HepG2 (cell line): Measurements from ENCODE around the gene XIST. TPM values are rescaled to one million over a fixed set of nuclear protein-coding genes. Genes with fewer than 3 reads are reported as not detected.
"Not testable (repeated sequence)": the region's sequence is repeated elsewhere in the genome, so short reads cannot be mapped to it uniquely, and the experiment has no call there.

Experiments
- ATAC-seq: fragments of 200-7000 bp; cut with Tn5 transposase; 3 replicates; pipeline ENCODE4 v1.9.1; 2020; ENCODE audit warnings: mild to moderate bottlenecking, moderate library complexity
- BruUV-seq: library from RNA; stranded (reverse); fragments of 400-500 nt; replicated peaks from 2 replicates; lab custom pipeline; 2021; lab: Mats Ljungman, UMichigan
- CTCF ChIA-PET: fragments of 300-600 bp; formaldehyde crosslinking; extraction: SDS; loops from one replicate; lab custom pipeline; 2021; ENCODE audit warnings: low total read pairs, inconsistent platforms, low intra/inter-chr PET ratio; lab: Yijun Ruan, JAX
- POLR2A ChIA-PET: fragments of 350-600 bp; sonication (Branson Sonifier 250); formaldehyde crosslinking; loops from one replicate; lab custom pipeline; 2020; ENCODE audit warnings: antibody characterized with exemption, inconsistent platforms; lab: Yijun Ruan, JAX
- DNase-seq: peaks from one replicate; pipeline ENCODE4 v3.0.0-alpha.2; 2015; ENCODE audit warnings: low spot score
- FAIRE-seq: peaks from 3 replicates; lab custom pipeline; 2011; peaks lifted over from hg19 to GRCh38; lab: Jason Lieb, UNC
- H2AFZ ChIP-seq: one replicate; pipeline ENCODE4 v1.6.1; 2011; ENCODE audit warnings: low read length, inconsistent platforms
- H3K27ac ChIP-seq: fragments of 300-600 bp; 3 replicates; pipeline ENCODE4 v1.8.0; 2011; ENCODE audit warnings: mixed run types, mild to moderate bottlenecking, mixed read lengths, low read length, inconsistent platforms; ENCODE audit not compliant: insufficient read depth; ENCODE audit errors: extremely low read length
- H3K27me3 ChIP-seq, 2 experiments: fragments of 200-600 bp in 1 of 2; 2 replicates in 1 of 2; 3 replicates in 1 of 2; pipeline versions ENCODE4 v1.6.0 to v1.8.0; 2011; ENCODE audit warnings: low read length in 2 of 2, mild to moderate bottlenecking in 2 of 2, moderate library complexity in 2 of 2, inconsistent platforms in 1 of 2; ENCODE audit not compliant: insufficient read depth in 2 of 2, control insufficient read depth in 1 of 2
- H3K36me3 ChIP-seq, 2 experiments: fragments of 200-600 bp in 1 of 2; replicated peaks in 1 of 2; 2 replicates in 1 of 2; 3 replicates in 1 of 2; pipeline versions ENCODE4 v1.5.1 to v1.8.0; 2011; ENCODE audit warnings: low read length in 2 of 2, inconsistent platforms in 1 of 2; ENCODE audit not compliant: insufficient read depth in 2 of 2, control insufficient read depth in 1 of 2
- H3K4me1 ChIP-seq: 2 replicates; pipeline ENCODE4 v1.5.1; 2012; ENCODE audit warnings: low read length, inconsistent platforms; ENCODE audit not compliant: insufficient read depth
- H3K4me2 ChIP-seq: 2 replicates; pipeline ENCODE4 v1.6.0; 2011; ENCODE audit warnings: low read depth, low read length, inconsistent platforms
- H3K4me3 ChIP-seq, 3 experiments: fragments of 200-600 bp in 1 of 3; sonication (generic), shearing (Covaris generic) in 1 of 3; replicated peaks in 1 of 3; 2 replicates each; pipeline ENCODE4 v1.5.1; 2011 to 2016; ENCODE audit warnings: low read length in 3 of 3, inconsistent platforms in 2 of 3, low read depth in 2 of 3, mild to moderate bottlenecking in 2 of 3, control low read depth in 1 of 3, mixed read lengths in 1 of 3; ENCODE audit not compliant: insufficient read depth in 1 of 3
- H3K79me2 ChIP-seq: one replicate; pipeline ENCODE4 v1.6.1; 2011; ENCODE audit warnings: low read length, inconsistent platforms; ENCODE audit not compliant: insufficient read depth
- H3K9ac ChIP-seq: 2 replicates; pipeline ENCODE4 v1.6.0; 2011; ENCODE audit warnings: mild to moderate bottlenecking, low read depth, low read length, inconsistent platforms; ENCODE audit not compliant: insufficient read depth
- H3K9me3 ChIP-seq: 2 replicates; pipeline ENCODE4 v1.5.1; 2012; ENCODE audit warnings: mild to moderate bottlenecking, low read length
- H4K20me1 ChIP-seq: 2 replicates; pipeline ENCODE4 v1.6.0; 2011; ENCODE audit warnings: inconsistent platforms, mild to moderate bottlenecking, low read length, moderate library complexity; ENCODE audit not compliant: insufficient read depth
- ATRX ChIP-seq: sonication (generic); formaldehyde crosslinking; IDR thresholded peaks from 2 replicates; pipeline ENCODE4 v1.4.0; 2020; ENCODE audit warnings: missing genetic modification reagents, borderline replicate concordance
- KDM5B ChIP-seq: sonication (generic); formaldehyde crosslinking; IDR thresholded peaks from 2 replicates; pipeline ENCODE4 v1.4.0; 2020; ENCODE audit warnings: missing genetic modification reagents, mild to moderate bottlenecking, borderline replicate concordance
- MXD4 ChIP-seq: IDR thresholded peaks from 2 replicates; pipeline ENCODE4 v1.6.1; 2016; ENCODE audit warnings: mild to moderate bottlenecking, missing biosample characterization, missing genetic modification reagents
- NKX3-1 ChIP-seq: sonication (generic); formaldehyde crosslinking; IDR thresholded peaks from 2 replicates; pipeline ENCODE4 v1.5.0; 2020; ENCODE audit warnings: missing genetic modification reagents
- TBP ChIP-seq: sonication (generic); formaldehyde crosslinking; IDR thresholded peaks from 2 replicates; pipeline ENCODE4 v1.5.0; 2020; ENCODE audit warnings: missing genetic modification reagents
- ZNF672 ChIP-seq: sonication (generic); formaldehyde crosslinking; IDR thresholded peaks from 2 replicates; pipeline ENCODE4 v1.8.1; 2022; ENCODE audit warnings: missing genetic modification reagents
- ZNF782 ChIP-seq: sonication (generic); formaldehyde crosslinking; IDR thresholded peaks from 2 replicates; pipeline ENCODE4 v1.4.0; 2020; ENCODE audit warnings: missing genetic modification reagents, mild to moderate bottlenecking, borderline replicate concordance
- ZNF790 ChIP-seq: sonication (generic); formaldehyde crosslinking; IDR thresholded peaks from 2 replicates; pipeline ENCODE4 v1.8.0; 2022; ENCODE audit warnings: missing genetic modification reagents, mild to moderate bottlenecking, borderline replicate concordance
- ZSCAN30 ChIP-seq: sonication (generic); formaldehyde crosslinking; IDR thresholded peaks from 2 replicates; pipeline ENCODE4 v1.5.0; 2020; ENCODE audit warnings: mild to moderate bottlenecking, missing genetic modification reagents
- WGBS: methylation state at CpG from one replicate; pipeline ENCODE4 v1.1.6; 2017; ENCODE audit warnings: low lambda C conversion rate; 5-methylcytosine and 5-hydroxymethylcytosine counted together
- in situ Hi-C: cut with HindIII; loops from 2 replicates; pipeline ENCODE4 v1.10.0; 2017; ENCODE audit warnings: low pct_unique_long_range_greater_than_20kb; ENCODE audit not compliant: extremely low pct_ligation_motif_present
- intact Hi-C: fragments of 100-400 bp; cut with micrococcal nuclease; formaldehyde crosslinking; loops from one replicate; pipeline ENCODE4 v1.10.0; 2022; ENCODE audit not compliant: unreplicated experiment
- polyA plus RNA-seq, 8 experiments: library from polyadenylated mRNA; depleted of rRNA in 3 of 8; stranded (reverse) in 7 of 8; unstranded in 1 of 8; fragments of >200 nt; fragmentation: Illumina TruSeq in 4 of 8; extraction: Trizol in 4 of 8; gene quantifications; 2 replicates each; pipeline versions ENCODE4 v1.2.1 to v1.2.3, GENCODE V29; 2011 to 2016; ENCODE audit warnings: low read depth in 4 of 8, missing spikeins in 1 of 8, mixed read lengths in 1 of 8; ENCODE audit not compliant: insufficient read depth in 1 of 8
- total RNA-seq, 5 experiments: library from RNA; depleted of rRNA; stranded (reverse); fragments of >200 nt; fragmentation: Illumina TruSeq; extraction: Trizol; gene quantifications; 2 replicates each; pipeline ENCODE4 v1.2.3, GENCODE V29; 2016; ENCODE audit warnings: low read depth in 1 of 5
- TF ChIP-seq, protein P1 (sequence below): sonication (generic); formaldehyde crosslinking; IDR thresholded peaks from 2 replicates; pipeline ENCODE4 v1.5.1; 2020; ENCODE audit warnings: mild to moderate bottlenecking, moderate library complexity, missing genetic modification reagents
- TF ChIP-seq, protein P2 (sequence below): sonication (generic); formaldehyde crosslinking; IDR thresholded peaks from 2 replicates; pipeline ENCODE4 v1.4.0; 2020; ENCODE audit warnings: missing genetic modification reagents

Gene XIST
- total and polyA plus RNA-seq, 2 of the 13 experiments (the other 11 are each of a cell fraction or from before 2014, with no cell fraction given): 0.02 to 0.26 TPM

DNA sequence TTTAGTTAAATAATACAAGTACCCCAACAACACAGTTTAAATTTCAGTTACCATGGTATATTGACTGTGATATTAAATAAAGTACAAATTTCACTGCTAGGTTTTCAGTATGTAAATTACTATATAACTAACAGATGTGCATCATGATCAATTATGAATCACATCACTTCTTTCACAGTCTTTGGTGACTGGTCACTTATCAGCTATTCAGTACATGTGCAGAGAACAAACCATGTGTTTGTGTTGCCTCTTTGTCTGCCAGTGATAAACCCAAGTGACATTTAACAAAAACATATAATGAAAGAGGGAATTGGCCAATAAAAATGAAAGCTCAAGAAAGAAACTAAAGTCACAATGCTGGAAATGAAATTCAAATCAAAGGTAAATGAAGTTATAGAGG, 40.3 kb downstream of the XIST start (continued):
- TF ChIP-seq ATRX (no peak), ZNF672 (no peak), KDM5B (CRISPR knock-in tag) (no peak)
- TF ChIP-seq, protein P1, sequence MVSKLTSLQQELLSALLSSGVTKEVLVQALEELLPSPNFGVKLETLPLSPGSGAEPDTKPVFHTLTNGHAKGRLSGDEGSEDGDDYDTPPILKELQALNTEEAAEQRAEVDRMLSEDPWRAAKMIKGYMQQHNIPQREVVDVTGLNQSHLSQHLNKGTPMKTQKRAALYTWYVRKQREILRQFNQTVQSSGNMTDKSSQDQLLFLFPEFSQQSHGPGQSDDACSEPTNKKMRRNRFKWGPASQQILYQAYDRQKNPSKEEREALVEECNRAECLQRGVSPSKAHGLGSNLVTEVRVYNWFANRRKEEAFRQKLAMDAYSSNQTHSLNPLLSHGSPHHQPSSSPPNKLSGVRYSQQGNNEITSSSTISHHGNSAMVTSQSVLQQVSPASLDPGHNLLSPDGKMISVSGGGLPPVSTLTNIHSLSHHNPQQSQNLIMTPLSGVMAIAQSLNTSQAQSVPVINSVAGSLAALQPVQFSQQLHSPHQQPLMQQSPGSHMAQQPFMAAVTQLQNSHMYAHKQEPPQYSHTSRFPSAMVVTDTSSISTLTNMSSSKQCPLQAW (CRISPR knock-in tag): no peak

DNA sequence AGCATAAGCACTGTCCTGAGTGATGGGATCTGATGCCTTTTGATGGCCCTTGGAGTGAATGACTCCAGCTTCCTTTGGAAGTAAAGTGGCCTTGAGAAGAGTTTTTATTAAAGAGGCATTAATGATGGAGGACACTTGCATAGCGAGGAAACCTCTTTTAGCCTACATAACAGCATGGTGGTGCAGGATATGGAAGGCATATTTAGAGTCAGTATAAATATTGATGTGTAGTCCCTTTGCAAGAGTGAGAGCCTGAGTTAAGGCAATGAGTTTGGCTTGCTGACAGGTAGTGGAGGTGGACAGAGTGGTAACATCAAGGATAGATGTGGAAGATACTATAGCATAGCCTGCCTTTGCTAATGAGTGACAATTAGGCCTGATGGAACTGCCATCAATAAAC, 48.4 kb downstream of the XIST start:
- H3K4me3 ChIP-seq, POLR2A ChIA-PET, H3K27me3 ChIP-seq, H3K4me2 ChIP-seq, H3K36me3 ChIP-seq, H2AFZ ChIP-seq, in situ Hi-C loops, H3K27ac ChIP-seq, H4K20me1 ChIP-seq, H3K9me3 ChIP-seq, CTCF ChIA-PET, intact Hi-C loops, BruUV-seq, H3K79me2 ChIP-seq, H3K9ac ChIP-seq, H3K4me1 ChIP-seq, ATAC-seq, FAIRE-seq, DNase-seq: not testable (repeated sequence)
- WGBS: 9% methylated on average over 1 of the region's 1 CpG

DNA sequence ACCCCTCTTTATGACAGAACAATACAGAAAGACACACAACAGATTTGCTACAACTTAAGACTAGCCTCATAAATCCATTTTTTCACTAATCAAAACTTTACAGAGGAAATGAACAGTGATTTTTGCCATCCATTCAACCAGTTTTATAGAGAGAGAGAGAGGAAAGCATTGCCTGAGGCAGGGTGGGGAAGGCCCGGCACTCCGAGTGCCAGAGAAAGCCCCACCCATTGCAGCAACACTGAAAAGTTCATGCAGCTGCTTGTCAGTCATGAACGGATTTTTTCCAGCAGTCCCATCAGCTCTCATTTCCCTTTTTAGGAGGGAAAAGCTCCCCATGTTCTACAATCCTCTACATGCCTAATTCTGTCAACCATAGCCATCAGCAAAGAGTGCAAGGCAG, 52.6 kb downstream of the XIST start:
- Histone ChIP-seq H3K79me2 (no peaks in the 10 kb centered on the region), H3K4me3 (no peak overlapping the region), H3K27ac (no peak overlapping the region), H3K27me3 (no peaks in the 10 kb centered on the region), H4K20me1 (no peaks in the 10 kb centered on the region), H2AFZ (no peak overlapping the region), H3K4me2 (no peak overlapping the region), H3K9ac (no peak overlapping the region), H3K9me3 (no peaks in the 10 kb centered on the region), H3K36me3 (no peaks in the 10 kb centered on the region), H3K4me1 (no peaks in the 10 kb centered on the region)
- no peak for FAIRE-seq
- ChIA-PET CTCF (no interaction called here), POLR2A (no interaction called here)
- no peak for DNase-seq
- in situ Hi-C loops: no loop called here
- 0% methylated on average over 3 of the region's 3 CpGs for WGBS
- BruUV-seq: no TSS peak
- no peak for ATAC-seq
- intact Hi-C loops: no loop called here
- TF ChIP-seq ZNF782 (CRISPR knock-in tag) (no peak), NKX3-1 (no peak), MXD4 (CRISPR knock-in tag) (no peak), ZSCAN30 (no peak), ZNF790 (no peak), TBP (CRISPR knock-in tag) (no peak)
- TF ChIP-seq, protein P2, sequence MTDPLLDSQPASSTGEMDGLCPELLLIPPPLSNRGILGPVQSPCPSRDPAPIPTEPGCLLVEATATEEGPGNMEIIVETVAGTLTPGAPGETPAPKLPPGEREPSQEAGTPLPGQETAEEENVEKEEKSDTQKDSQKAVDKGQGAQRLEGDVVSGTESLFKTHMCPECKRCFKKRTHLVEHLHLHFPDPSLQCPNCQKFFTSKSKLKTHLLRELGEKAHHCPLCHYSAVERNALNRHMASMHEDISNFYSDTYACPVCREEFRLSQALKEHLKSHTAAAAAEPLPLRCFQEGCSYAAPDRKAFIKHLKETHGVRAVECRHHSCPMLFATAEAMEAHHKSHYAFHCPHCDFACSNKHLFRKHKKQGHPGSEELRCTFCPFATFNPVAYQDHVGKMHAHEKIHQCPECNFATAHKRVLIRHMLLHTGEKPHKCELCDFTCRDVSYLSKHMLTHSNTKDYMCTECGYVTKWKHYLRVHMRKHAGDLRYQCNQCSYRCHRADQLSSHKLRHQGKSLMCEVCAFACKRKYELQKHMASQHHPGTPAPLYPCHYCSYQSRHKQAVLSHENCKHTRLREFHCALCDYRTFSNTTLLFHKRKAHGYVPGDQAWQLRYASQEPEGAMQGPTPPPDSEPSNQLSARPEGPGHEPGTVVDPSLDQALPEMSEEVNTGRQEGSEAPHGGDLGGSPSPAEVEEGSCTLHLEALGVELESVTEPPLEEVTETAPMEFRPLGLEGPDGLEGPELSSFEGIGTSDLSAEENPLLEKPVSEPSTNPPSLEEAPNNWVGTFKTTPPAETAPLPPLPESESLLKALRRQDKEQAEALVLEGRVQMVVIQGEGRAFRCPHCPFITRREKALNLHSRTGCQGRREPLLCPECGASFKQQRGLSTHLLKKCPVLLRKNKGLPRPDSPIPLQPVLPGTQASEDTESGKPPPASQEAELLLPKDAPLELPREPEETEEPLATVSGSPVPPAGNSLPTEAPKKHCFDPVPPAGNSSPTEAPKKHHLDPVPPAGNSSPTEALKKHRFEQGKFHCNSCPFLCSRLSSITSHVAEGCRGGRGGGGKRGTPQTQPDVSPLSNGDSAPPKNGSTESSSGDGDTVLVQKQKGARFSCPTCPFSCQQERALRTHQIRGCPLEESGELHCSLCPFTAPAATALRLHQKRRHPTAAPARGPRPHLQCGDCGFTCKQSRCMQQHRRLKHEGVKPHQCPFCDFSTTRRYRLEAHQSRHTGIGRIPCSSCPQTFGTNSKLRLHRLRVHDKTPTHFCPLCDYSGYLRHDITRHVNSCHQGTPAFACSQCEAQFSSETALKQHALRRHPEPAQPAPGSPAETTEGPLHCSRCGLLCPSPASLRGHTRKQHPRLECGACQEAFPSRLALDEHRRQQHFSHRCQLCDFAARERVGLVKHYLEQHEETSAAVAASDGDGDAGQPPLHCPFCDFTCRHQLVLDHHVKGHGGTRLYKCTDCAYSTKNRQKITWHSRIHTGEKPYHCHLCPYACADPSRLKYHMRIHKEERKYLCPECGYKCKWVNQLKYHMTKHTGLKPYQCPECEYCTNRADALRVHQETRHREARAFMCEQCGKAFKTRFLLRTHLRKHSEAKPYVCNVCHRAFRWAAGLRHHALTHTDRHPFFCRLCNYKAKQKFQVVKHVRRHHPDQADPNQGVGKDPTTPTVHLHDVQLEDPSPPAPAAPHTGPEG (CRISPR knock-in tag): no peak
